Astrocyte of the cerebellum (primary cell): ENCODE results near the gene SPECC1L.

Experiments
- DNase-seq: peaks from one replicate; pipeline ENCODE4 v3.0.0-alpha.2; 2011; ENCODE audit warnings: low read depth
- H3K4me3 ChIP-seq: 2 replicates; pipeline ENCODE4 v1.5.1; 2011; ENCODE audit warnings: mild to moderate bottlenecking, low read depth, low read length, moderate library complexity
- CTCF ChIP-seq: IDR thresholded peaks from 2 replicates; pipeline ENCODE4 v1.5.1; 2012; ENCODE audit warnings: low read length, low read depth, moderate library complexity, mild to moderate bottlenecking; ENCODE audit errors: missing control alignments
- in situ Hi-C: cut with HindIII; loops from 2 replicates; pipeline ENCODE4 v1.10.0; 2017; ENCODE audit warnings: low sequenced_read_pairs

SPECC1L gene

DNA sequence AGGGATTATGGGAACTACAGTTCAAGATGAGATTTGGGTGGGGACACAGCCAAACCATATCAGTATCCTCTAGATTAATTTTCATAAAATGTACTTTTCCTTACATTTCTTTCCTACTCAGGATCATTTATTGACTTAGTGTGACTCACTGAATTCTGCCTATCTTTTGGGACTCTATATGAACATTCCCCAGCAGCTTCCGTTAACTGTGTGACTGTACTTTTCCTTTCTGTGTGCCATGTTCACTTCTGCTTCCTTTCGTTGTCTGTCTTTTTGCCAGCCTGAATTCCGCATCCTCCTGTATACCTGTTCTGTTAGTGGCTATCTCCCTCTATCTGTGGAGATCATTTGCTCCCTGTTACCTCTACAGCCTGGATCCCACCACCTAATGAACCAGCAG, 48.8 kb downstream of the SPECC1L start:
- no peak overlapping the region for H3K4me3 ChIP-seq
- TF ChIP-seq CTCF, result no peak
- DNase-seq, result no peak
- in situ Hi-C loops, result no loop called here

DNA sequence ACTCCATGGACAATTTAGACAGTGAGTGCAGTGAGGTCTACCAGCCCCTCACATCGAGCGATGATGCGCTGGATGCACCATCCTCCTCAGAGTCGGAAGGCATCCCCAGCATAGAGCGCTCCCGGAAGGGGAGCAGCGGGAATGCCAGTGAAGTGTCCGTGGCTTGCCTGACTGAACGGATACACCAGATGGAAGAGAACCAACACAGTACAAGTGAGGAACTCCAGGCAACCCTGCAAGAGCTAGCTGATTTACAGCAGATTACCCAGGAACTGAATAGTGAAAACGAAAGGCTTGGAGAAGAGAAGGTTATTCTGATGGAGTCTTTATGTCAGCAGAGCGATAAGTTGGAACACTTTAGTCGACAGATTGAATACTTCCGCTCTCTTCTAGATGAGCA, 51.4 kb downstream of the SPECC1L start:
- no peak overlapping the region for H3K4me3 ChIP-seq
- no peak for TF ChIP-seq CTCF
- no peak for DNase-seq
- in situ Hi-C loops, result no loop called here

DNA sequence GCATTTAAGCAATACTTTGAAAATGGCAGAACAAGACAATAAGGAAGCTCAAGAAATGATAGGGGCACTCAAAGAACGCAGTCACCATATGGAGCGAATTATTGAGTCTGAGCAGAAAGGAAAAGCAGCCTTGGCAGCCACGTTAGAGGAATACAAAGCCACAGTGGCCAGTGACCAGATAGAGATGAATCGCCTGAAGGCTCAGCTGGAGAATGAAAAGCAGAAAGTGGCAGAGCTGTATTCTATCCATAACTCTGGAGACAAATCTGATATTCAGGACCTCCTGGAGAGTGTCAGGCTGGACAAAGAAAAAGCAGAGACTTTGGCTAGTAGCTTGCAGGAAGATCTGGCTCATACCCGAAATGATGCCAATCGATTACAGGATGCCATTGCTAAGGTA, 51.9 kb downstream of the SPECC1L start:
- TF ChIP-seq CTCF, result no peak
- in situ Hi-C loops, result no loop called here
- no peak for DNase-seq
- no peak overlapping the region for H3K4me3 ChIP-seq

DNA sequence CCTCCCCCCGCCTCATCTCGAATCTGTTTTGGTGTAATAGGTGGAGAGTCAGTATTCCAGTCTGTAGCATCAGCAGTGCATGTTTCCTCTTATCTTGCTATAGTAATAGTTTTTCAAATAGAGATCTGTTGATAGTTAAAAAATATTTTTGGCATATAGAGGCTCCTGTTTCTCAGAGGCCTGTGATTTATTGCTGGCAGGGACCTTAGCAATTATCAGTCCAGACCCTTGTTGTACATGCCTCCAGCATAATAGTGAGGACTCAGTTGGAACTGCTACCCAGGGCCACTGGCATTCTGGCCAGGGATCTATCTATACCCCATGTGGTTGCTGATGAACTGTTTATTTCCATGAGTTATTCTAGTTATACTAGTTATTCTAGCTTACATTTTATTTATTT, 52.6 kb downstream of the SPECC1L start:
- no peak overlapping the region for H3K4me3 ChIP-seq
- no peak for TF ChIP-seq CTCF
- no peak for DNase-seq
- in situ Hi-C loops, result no loop called here

DNA sequence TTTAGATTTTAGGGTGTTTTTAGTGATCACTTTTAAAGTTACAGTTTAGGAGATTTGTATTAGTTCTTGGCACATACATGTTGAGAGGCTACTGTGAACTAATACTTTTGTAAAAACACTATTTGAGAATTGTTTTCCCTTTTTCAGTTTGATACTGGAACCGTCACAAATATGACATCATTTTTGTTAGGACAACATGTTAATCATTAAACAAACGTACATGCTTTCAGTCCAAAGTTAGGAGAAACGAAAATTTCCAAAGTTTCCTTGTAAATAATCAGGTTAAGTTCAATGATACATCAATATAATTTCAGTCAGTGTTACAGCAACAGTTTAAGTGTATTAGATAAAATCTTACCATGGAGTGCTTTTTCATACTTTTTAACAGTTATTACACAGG, 53.1 kb downstream of the SPECC1L start:
- in situ Hi-C loops, result no loop called here
- no peak overlapping the region for H3K4me3 ChIP-seq
- DNase-seq, result no peak
- no peak for TF ChIP-seq CTCF

DNA sequence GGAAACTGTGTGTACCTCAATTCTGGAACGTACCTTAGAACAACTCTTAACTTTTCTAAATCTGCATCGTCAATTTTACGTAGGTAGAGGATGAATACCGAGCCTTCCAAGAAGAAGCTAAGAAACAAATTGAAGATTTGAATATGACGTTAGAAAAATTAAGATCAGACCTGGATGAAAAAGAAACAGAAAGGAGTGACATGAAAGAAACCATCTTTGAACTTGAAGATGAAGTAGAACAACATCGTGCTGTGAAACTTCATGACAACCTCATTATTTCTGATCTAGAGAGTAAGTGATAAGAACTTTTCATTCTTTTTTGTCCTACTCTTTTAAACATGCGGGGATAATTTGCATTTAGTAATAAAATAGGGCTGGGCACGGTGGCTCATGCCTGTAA, 53.5 kb downstream of the SPECC1L start:
- no peak for DNase-seq
- no peak for TF ChIP-seq CTCF
- no peak overlapping the region for H3K4me3 ChIP-seq
- in situ Hi-C loops, result no loop called here

DNA sequence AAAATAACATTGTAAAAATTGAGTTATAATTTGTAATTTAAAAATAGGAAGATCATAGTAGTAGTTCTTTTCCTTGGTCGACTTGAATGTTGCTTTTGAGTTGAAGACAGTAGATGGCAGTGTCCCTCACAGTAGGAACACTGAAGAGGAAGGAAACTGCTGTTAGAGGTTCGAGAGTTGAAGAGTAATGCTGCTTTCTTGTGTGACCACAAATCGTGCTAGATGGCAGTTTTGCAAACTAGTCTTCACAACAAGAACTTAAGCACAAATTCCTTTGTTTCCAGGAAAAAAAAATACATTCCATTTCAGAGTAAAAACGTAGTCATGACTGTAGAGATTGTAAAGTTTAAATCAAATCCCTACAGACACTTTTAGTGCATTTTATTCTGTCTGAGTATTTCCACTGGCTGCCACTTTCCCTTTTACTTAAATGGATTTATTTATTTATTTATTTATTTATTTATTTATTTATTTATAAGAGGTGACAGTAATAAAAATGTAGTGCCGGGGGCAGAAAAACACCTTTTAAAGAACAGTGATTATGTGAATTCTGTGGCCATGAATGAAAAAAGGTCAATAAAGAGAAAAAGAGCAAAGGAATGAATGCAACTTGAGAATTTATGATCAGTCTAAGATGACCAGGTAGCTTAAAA, 54.6 kb downstream of the SPECC1L start:
- peak; percentile 76 for DNase-seq
- H3K4me3 ChIP-seq, result no peak overlapping the region
- TF ChIP-seq CTCF, result peak; percentile 77
- in situ Hi-C loops, result no loop called here
